HG03469 (cell line): ENCODE results near the gene NAPB.
A peak's percentile ranks its signal among the peaks of the same experiment; 100 is the strongest.

ENCODE experiments used
- ATAC-seq: cut with Tn5 transposase; IDR thresholded peaks from one replicate; pipeline ENCODE4 v1.9.1; 2021; ENCODE audit warnings: mild to moderate bottlenecking, moderate library complexity, moderate number of reproducible peaks; ENCODE audit not compliant: unreplicated experiment

Gene NAPB

GRCh38 chr20:23407781-23408464 is 13.4 kb downstream of the NAPB start:
- peak; percentile 66 for ATAC-seq

- no peak for ATAC-seq
Observed at GRCh38 chr20:23406880-23407279, 14.4 kb downstream of the NAPB start.

DNA sequence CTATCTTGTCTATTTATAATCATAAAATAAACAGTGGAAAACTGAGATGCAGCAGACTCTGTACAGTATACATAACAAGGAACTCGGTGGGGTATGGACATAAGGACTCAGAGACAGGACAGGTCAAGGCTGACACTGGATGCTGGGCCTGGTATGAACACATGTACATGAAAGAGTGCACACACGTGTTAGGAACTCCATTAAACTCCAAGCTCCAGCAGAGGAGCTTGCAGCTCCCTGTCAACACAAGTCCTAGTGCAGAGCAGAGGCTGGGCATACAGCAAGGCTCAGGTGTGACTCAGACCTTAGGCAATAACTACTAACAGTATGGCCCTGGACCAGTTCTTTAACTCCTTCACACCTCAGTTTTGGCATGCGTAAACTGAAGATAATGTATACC is 17.1 kb downstream of the NAPB start:
- ATAC-seq: no peak

DNA sequence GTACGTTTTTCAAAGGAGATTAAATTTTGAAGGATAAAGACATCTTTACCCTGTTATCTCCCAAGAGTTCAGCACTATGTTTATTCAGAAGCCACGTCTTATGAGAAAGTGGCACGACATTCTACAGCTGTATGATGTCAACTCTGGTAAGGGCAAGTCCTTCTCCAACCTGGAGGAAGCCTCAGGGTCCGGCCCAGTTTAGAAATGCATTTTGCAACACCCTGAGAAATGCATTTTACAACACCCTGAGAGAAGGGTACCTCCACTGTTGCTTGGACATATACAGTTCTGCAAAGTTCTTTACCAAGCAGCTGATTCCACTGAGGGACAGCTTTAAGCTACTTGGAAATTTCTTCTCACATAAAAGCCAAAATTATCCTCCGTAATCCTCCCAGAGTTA is 17.5 kb downstream of the NAPB start:
- ATAC-seq: no peak

- ATAC-seq: no peak
Observed at GRCh38 chr20:23401051-23401450, 20.2 kb downstream of the NAPB start.

DNA sequence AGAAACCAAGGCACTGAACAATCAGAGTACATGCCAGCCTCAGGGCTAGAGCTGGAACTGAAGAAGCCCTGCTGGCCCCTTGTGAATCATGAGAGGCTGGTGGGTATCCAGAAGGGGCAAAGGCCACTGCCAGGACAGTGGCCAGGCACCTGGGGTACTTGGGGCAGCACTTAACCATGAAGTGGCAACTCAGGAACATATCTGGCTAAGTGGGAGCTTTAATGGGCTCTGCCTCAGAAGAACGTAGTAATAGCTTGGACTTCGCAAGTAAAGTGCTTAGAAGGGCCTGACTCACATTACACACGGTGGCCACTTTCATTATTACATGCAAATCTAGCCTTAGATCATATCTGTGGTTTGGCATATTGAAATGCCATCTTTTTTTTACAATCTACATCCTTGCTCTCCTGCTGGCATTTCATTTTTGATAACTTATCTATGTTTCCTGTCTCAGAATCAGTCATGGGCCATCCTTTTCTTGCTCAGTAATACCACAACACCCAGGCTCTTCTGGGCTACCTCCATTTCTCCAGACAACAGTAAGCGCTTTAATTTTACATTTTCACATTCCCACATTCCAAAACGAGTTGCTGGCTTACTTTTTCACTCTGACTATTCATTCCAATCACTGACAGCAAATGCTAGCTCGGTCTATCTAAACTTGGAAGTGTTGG is 21.6 kb downstream of the NAPB start:
- no peak for ATAC-seq

- no peak for ATAC-seq
Observed at GRCh38 chr20:23397961-23398360, 23.3 kb downstream of the NAPB start.

DNA sequence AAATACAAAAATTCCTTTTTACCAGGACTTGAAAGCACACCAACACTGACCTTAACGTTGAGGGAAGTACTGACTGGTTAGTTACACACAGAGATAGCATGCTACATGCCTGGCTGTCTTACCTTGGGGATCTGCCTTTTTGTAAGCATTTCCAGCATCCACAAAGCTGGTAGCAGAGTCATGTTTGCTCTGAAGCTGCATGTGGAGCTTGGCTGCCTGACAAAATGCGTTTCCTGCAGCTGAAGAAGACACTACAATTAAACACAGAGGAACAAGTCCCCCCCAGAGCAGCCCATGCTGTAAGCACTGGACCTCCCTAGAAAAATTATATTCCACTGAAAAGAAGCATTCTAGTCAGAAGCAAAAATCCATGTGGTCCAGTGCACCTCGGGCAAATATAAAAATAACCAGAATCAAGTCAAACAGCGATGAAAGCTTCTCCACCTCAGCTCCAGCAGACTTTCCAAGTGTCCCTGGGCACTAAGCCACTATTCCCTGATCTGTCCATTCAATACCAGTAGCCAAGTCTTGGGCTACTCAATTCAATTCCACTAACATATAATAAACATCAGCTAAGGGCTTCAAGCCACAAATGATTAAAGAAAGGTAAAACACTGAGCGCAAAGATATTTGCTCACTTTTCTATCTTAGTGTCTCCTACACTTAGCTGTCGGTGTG is 24.2 kb downstream of the NAPB start:
- no peak for ATAC-seq

DNA sequence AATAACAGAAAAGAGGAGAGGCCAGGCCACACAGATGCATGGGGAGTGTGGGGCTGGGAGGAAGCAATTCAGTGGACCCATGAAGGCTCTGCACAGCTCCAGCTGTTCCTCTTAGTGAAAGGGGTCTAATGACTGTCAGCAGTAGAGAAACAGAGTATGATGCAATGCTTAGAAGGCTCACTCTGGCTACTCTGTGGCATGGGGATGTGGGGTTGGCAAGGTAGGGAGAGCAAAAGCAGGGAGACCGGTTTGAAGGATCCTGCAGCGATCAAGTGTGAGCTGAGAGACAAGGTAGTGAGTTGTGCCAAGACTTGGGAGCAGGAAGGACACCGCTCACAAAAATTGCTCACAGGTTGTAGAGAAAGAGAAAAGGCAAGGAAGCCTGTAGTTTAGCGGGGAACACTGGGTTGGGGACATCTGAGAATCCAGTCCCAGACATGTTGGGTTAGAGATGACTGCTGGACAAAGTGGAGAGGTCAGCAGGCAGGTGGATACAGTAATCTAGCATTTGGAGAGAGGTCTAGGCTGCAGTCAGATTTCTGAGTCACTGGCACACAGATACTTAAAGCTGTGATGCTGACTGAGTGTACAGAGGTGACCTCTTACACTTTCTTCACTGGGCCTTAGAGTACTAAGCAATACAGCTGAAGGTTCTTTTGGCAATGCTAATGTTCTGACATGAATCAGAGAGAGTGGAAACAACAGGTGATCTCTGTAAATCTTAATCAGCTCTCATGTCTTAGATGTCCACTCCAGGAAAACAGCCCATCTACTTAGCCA is 27.1 kb downstream of the NAPB start:
- ATAC-seq: no peak

DNA sequence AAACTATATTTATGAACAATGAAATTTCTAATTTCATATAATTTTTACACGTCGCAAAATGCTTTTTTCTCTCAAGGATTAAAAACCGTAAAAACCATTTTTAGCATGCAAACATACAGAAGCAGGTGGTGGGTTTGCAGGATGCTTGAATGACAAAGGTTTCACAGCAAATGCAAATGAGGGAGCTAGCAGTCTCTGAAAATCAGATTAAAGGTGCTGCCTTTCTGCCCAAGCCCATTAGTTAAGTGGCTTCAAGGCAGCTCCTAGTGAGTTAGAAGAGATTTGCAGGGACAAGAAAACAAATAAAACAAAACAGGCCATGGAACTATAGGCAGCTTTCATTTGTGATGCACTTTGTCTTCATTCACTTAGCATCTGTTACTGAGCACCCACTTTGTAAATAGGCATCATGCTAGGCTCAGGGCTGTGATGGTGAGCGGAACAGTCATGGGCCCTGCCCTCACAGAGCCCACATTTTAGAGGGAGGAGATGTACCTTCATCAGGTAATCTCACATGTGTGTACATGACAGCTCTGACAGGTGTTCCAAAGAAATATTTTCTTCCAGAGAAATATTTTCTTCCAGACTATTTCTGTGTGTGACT is 29.5 kb downstream of the NAPB start:
- ATAC-seq: no peak

GRCh38 chr20:23390091-23390774 is 31.1 kb downstream of the NAPB start:
- ATAC-seq: no peak

DNA sequence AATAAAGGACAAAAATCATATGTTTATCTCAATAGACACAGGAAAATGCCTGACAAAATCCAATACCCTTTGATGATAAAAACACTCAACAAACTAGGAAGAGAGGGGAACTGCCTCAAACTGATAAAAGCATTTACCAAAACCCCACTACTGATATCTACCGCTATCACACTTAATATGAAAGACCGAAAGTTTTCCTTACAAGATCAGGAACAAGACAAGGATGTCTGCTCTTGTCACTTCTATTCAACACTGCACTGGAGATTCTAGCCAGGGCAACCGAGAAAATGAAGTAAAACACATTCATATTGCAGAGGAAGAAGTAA is 34.2 kb downstream of the NAPB start:
- no peak for ATAC-seq

GRCh38 chr20:23386304-23387117 is 34.8 kb downstream of the NAPB start:
- no peak for ATAC-seq

DNA sequence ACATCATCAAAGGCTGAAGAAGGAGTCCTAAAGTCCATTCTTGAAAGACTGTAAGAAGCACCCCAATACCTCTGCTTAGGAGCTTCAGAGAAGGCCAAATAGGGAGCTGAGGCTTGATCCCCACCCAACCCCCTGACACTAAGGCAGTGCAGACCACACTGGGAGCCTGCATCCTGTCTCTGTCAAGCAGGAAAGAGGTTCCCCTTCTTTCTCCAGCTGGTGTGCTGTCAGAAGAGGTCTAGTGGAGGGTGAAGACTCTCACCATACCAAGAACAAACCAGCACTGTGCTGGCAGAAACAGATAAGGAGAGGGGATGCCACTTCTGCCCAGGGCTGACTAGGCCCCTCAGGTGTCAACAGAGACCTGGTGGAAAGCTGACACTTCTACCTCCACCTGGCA is 39.4 kb downstream of the NAPB start:
- ATAC-seq: no peak

DNA sequence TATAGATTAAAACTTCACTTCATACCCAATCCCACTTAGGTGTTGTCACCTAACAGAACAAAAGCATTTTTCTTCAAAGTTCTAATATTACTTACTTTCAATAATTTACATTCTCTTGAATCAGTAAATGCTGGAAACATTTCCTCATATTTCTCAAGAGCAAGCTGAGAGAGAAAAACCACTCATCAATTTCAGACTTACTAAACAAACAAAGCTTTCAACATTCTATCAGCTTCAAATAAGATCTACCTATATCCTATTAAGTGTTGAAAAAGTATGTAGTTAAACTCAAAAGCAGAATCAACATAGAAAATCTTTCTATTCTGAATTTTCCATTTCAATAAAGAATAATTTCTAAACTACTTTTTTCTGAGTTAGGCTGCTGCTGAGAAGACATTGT is 41.5 kb downstream of the NAPB start:
- no peak for ATAC-seq

GRCh38 chr20:23375827-23376226 is 45.5 kb downstream of the NAPB start:
- ATAC-seq: no peak

GRCh38 chr20:23374441-23374840 is 46.8 kb downstream of the NAPB start:
- ATAC-seq: no peak

GRCh38 chr20:23371496-23371895 is 49.8 kb downstream of the NAPB start:
- ATAC-seq: no peak

DNA sequence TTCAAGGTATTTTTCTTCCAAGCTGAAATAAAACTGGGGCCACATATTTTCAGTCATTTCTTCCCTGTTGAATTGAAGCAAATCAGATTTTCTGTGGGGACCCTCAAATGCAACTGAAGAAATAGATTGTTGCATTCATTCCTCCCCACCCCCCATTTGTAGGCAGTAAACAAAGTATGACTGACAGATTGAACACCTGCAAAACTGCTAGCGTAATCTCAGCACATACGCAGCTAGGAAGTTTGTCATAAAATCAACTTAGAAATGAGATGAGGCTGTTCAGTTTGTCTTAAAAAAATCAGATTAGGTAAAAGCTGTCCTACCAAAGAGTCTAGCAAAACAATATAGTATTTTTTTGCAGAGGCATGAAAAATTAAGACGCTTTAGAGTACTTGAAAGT is 50.4 kb downstream of the NAPB start:
- ATAC-seq: no peak

DNA sequence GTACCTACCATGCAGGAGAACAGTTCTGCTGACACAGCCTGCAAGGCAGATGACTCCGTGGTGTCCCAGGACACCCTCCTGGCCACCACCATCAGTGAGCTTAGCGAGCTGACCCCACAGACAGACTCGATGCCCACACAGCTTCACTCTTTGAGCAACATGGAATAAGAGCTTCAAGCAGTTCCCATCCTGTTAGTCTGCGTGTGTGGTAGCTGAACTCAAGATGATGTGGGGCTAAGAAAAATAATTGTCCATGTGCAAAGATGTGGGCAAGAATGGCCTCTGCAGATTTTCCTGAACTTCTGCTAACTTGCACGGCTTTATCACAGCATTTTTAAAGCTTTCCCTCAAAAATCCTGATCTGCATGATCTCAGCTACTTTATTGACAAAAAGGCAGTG is 51.0 kb downstream of the NAPB start:
- no peak for ATAC-seq
